PC-3 (cell line): ENCODE measurements around the gene LEUTX.

Source experiments
- EZH2 ChIP-seq: fragments of 300-600 bp; sonication (generic); IDR thresholded peaks from one replicate; pipeline ENCODE4 v1.6.1; 2017; ENCODE audit warnings: antibody characterized with exemption, mild to moderate bottlenecking, low read length; ENCODE audit not compliant: unreplicated experiment
- TF ChIP-seq, protein P1 (sequence below): fragments of 300-600 bp; sonication (generic); conservative IDR thresholded peaks from 2 replicates; pipeline ENCODE4 v1.5.1; 2017; ENCODE audit warnings: antibody characterized with exemption, low read depth, mild to moderate bottlenecking, low read length

DNA sequence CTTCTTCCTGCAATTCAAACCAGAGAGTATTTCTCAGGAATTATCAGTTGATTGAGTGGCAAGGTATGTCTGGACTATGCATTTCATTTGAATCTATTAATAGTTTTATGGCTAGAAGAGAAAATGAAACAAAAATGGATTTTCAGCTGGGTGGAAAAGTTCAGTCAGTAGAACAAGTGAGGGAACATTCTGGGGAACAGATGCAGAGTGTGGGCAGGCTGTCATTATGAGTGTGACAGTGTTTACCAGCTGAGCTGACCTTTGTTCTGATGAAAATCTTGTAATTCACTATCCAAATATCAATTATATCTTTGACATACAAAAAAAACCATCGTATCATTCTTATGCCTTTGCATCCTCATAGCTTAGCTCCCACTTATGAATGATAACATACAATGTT is 38.3 kb upstream of the LEUTX start:
- TF ChIP-seq, protein P1, sequence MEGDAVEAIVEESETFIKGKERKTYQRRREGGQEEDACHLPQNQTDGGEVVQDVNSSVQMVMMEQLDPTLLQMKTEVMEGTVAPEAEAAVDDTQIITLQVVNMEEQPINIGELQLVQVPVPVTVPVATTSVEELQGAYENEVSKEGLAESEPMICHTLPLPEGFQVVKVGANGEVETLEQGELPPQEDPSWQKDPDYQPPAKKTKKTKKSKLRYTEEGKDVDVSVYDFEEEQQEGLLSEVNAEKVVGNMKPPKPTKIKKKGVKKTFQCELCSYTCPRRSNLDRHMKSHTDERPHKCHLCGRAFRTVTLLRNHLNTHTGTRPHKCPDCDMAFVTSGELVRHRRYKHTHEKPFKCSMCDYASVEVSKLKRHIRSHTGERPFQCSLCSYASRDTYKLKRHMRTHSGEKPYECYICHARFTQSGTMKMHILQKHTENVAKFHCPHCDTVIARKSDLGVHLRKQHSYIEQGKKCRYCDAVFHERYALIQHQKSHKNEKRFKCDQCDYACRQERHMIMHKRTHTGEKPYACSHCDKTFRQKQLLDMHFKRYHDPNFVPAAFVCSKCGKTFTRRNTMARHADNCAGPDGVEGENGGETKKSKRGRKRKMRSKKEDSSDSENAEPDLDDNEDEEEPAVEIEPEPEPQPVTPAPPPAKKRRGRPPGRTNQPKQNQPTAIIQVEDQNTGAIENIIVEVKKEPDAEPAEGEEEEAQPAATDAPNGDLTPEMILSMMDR, result no peak
- no peak for TF ChIP-seq EZH2
